Thyroid gland (tissue), 4 donors: Measurements from ENCODE around the gene RPS6KA4.

Experiments
- POLR2A ChIP-seq, 2 donors: fragments of 450-650 bp; IDR thresholded peaks; one replicate each; pipeline ENCODE4 v1.6.1; 2017; ENCODE audit warnings: antibody characterized with exemption in 2 of 2, mild to moderate bottlenecking in 2 of 2, moderate library complexity in 1 of 2
- TF ChIP-seq, protein P1 (sequence below), 6 experiments: fragments of 200-600 bp in 3 of 6; fragments of 450-650 bp in 3 of 6; sonication (generic) in 3 of 6; IDR thresholded peaks; one replicate each; pipeline ENCODE4 v1.5.1; 2016 to 2019; ENCODE audit warnings: antibody characterized with exemption in 6 of 6, mild to moderate bottlenecking in 2 of 6, inconsistent platforms in 1 of 6, moderate library complexity in 1 of 6

DNA sequence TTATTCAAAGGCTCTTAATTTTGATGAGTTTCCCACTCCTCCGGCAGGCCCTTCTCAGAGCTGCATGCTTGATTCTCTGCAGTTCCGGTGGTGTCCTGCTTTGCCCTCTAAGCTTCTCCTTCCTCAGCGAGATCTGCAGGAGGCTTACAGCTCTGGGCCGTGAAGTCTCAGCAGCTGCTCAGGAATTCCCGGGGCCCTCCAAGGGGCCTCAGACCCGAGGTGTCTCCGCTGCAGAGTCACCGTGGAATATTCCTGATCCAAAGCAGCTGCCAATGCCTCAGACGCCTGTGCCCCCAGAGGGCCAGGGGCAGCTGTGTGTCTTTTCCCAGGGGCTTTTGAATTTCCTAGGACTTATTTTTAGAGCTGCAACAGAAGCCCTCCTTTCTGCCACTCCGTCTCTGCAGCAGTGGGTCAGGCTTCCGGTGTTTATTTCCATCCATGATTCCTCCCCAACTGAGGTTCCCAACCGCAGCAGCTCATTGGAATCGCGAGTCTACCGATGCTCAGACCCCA, 37.2 kb downstream of the RPS6KA4 start:
- TF ChIP-seq, protein P1, sequence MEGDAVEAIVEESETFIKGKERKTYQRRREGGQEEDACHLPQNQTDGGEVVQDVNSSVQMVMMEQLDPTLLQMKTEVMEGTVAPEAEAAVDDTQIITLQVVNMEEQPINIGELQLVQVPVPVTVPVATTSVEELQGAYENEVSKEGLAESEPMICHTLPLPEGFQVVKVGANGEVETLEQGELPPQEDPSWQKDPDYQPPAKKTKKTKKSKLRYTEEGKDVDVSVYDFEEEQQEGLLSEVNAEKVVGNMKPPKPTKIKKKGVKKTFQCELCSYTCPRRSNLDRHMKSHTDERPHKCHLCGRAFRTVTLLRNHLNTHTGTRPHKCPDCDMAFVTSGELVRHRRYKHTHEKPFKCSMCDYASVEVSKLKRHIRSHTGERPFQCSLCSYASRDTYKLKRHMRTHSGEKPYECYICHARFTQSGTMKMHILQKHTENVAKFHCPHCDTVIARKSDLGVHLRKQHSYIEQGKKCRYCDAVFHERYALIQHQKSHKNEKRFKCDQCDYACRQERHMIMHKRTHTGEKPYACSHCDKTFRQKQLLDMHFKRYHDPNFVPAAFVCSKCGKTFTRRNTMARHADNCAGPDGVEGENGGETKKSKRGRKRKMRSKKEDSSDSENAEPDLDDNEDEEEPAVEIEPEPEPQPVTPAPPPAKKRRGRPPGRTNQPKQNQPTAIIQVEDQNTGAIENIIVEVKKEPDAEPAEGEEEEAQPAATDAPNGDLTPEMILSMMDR (IDR thresholded peaks at IDR 0.05) = no peak
- no peak for TF ChIP-seq POLR2A (IDR thresholded peaks at IDR 0.05)
